GM06990 (cell line): ENCODE measurements around the gene OLFM1.

Experiments used
- DNase-seq: peaks from one replicate; pipeline ENCODE4 v3.0.0-alpha.2; 2011; ENCODE audit not compliant: insufficient read length; ENCODE audit errors: extremely low read depth
- H3K27me3 ChIP-seq: replicated peaks from 2 replicates; pipeline ENCODE4 v1.6.0; 2011; ENCODE audit warnings: low read length; ENCODE audit not compliant: control insufficient read depth, insufficient read depth
- H3K36me3 ChIP-seq: 2 replicates; pipeline ENCODE4 v1.5.1; 2011; ENCODE audit warnings: low read length; ENCODE audit not compliant: control insufficient read depth, insufficient read depth
- H3K4me3 ChIP-seq: replicated peaks from 2 replicates; pipeline ENCODE4 v1.5.1; 2011; ENCODE audit warnings: low read depth, mild to moderate bottlenecking, control low read depth, low read length
- CTCF ChIP-seq: IDR thresholded peaks from 2 replicates; pipeline ENCODE4 v1.5.1; 2011; ENCODE audit warnings: low read length, control low read depth, mild to moderate bottlenecking, inconsistent platforms; ENCODE audit not compliant: insufficient read depth, poor library complexity, severe bottlenecking

OLFM1 gene

GRCh38 chr9:135101926-135102325, 14.5 kb downstream of the OLFM1 start:
- TF ChIP-seq CTCF = no peak
- Histone ChIP-seq H3K4me3 (no peak overlapping the region), H3K27me3 (peaks cover 1% of the 10 kb centered on the region; the same call in 1 of the 2 replicates), H3K36me3 (no peaks in the 10 kb centered on the region)
- no peak for DNase-seq

- Histone ChIP-seq H3K36me3 (no peaks in the 10 kb centered on the region), H3K27me3 (peaks cover 1% of the 10 kb centered on the region; the same call in 1 of the 2 replicates), H3K4me3 (no peak overlapping the region)
- DNase-seq = no peak
- no peak for TF ChIP-seq CTCF
Observed at GRCh38 chr9:135102331-135102730, 14.9 kb downstream of the OLFM1 start.

- TF ChIP-seq CTCF = no peak
- Histone ChIP-seq H3K27me3 (peaks cover 1% of the 10 kb centered on the region; the same call in 1 of the 2 replicates), H3K36me3 (no peaks in the 10 kb centered on the region), H3K4me3 (no peak overlapping the region)
- DNase-seq = no peak
Observed at GRCh38 chr9:135103001-135103446, 15.6 kb downstream of the OLFM1 start.

- DNase-seq = no peak
- no peak overlapping the region for H3K4me3 ChIP-seq
- no peaks in the 10 kb centered on the region for H3K36me3 ChIP-seq
- no peak for TF ChIP-seq CTCF
- peaks cover 3% of the 10 kb centered on the region; the same call in 1 of the 2 replicates for H3K27me3 ChIP-seq
Observed at GRCh38 chr9:135103931-135104639, 16.6 kb downstream of the OLFM1 start.

- no peak for DNase-seq
- no peak overlapping the region for H3K4me3 ChIP-seq
- no peak for TF ChIP-seq CTCF
- peaks cover 3% of the 10 kb centered on the region for H3K27me3 ChIP-seq
- H3K36me3 ChIP-seq = no peaks in the 10 kb centered on the region
Observed at GRCh38 chr9:135104761-135105160, 17.3 kb downstream of the OLFM1 start.

- Histone ChIP-seq H3K27me3 (peaks cover 3% of the 10 kb centered on the region), H3K4me3 (no peak overlapping the region), H3K36me3 (no peaks in the 10 kb centered on the region)
- no peak for DNase-seq
- TF ChIP-seq CTCF = no peak
Observed at GRCh38 chr9:135105211-135105745, 17.8 kb downstream of the OLFM1 start.
